Panc1 (cell line): Measurements from ENCODE around the gene RIMBP2. TPM values are rescaled to one million over a fixed set of nuclear protein-coding genes. Genes with fewer than 3 reads are reported as not detected.

Experiments
- ATAC-seq: fragments of 200-7000 bp; cut with Tn5 transposase; 2 replicates; pipeline ENCODE4 v1.9.1; 2020; ENCODE audit warnings: mild to moderate bottlenecking, moderate library complexity
- BruUV-seq: library from RNA; stranded (reverse); fragments of 400-500 nt; replicated peaks from 2 replicates; lab custom pipeline; 2021; lab: Mats Ljungman, UMichigan
- CTCF ChIA-PET: fragments of 300-600 bp; sonication (Branson Sonifier 250); formaldehyde crosslinking; loops from one replicate; lab custom pipeline; 2022; ENCODE audit warnings: antibody characterized with exemption; lab: Charles Lee
- POLR2A ChIA-PET: fragments of 300-600 bp; sonication (Branson Sonifier 250); formaldehyde crosslinking; loops from one replicate; lab custom pipeline; 2022; ENCODE audit warnings: antibody characterized with exemption; lab: Charles Lee
- DNase-seq: peaks from one replicate; pipeline ENCODE4 v3.0.0-alpha.2; 2010; ENCODE audit warnings: low read depth, low spot score
- H3K27ac ChIP-seq: 2 replicates; pipeline ENCODE4 v1.5.1; 2011; ENCODE audit warnings: mild to moderate bottlenecking, low read length, inconsistent platforms
- H3K27me3 ChIP-seq: fragments of 200-500 bp; sonication (Bioruptor generic); 2 replicates; pipeline ENCODE4 v1.6.0; 2014; ENCODE audit warnings: low read length, inconsistent platforms; ENCODE audit not compliant: control insufficient read depth, insufficient read depth
- H3K36me3 ChIP-seq: fragments of 200-500 bp; sonication (Bioruptor generic); 2 replicates; pipeline ENCODE4 v1.5.1; 2014; ENCODE audit warnings: inconsistent platforms, mild to moderate bottlenecking, low read length, moderate library complexity; ENCODE audit not compliant: control insufficient read depth, insufficient read depth
- H3K4me1 ChIP-seq: 2 replicates; pipeline ENCODE4 v1.5.1; 2011; ENCODE audit warnings: inconsistent platforms, mild to moderate bottlenecking, low read length, moderate library complexity; ENCODE audit not compliant: control insufficient read depth, insufficient read depth
- H3K4me3 ChIP-seq, 2 experiments: 2 replicates each; pipeline ENCODE4 v1.5.1; 2011 to 2012; ENCODE audit warnings: low read depth in 2 of 2, low read length in 2 of 2, mild to moderate bottlenecking in 2 of 2, inconsistent platforms in 1 of 2, moderate library complexity in 1 of 2
- H3K9me3 ChIP-seq: fragments of 200-500 bp; sonication (Bioruptor generic); 2 replicates; pipeline ENCODE4 v1.5.1; 2014; ENCODE audit warnings: low read depth, mild to moderate bottlenecking, inconsistent platforms, low read length, moderate library complexity; ENCODE audit not compliant: control insufficient read depth, insufficient read depth
- CTCF ChIP-seq: fragments of 450-650 bp; IDR thresholded peaks from 2 replicates; pipeline ENCODE4 v1.5.1; 2017; ENCODE audit warnings: mild to moderate bottlenecking
- POLR2AphosphoS5 ChIP-seq: IDR thresholded peaks from 2 replicates; pipeline ENCODE4 v1.6.1; 2012; ENCODE audit warnings: mild to moderate bottlenecking, low read depth, low read length, moderate library complexity
- REST ChIP-seq, 2 experiments: IDR thresholded peaks; 2 replicates each; pipeline ENCODE4 v1.6.1; 2011 to 2012; ENCODE audit warnings: low read depth in 2 of 2, control low read depth in 1 of 2, low read length in 1 of 2, mild to moderate bottlenecking in 1 of 2, moderate library complexity in 1 of 2; ENCODE audit not compliant: insufficient read depth in 1 of 2
- SIN3A ChIP-seq: IDR thresholded peaks from 2 replicates; pipeline ENCODE4 v1.6.1; 2012; ENCODE audit warnings: low read depth, mild to moderate bottlenecking, low read length, moderate library complexity, borderline replicate concordance; ENCODE audit not compliant: insufficient read depth
- TCF7L2 ChIP-seq: IDR thresholded peaks from 2 replicates; pipeline ENCODE4 v1.6.1; 2011; ENCODE audit warnings: mild to moderate bottlenecking, low read depth, low read length, inconsistent platforms
- in situ Hi-C: cut with HindIII; loops from 2 replicates; pipeline ENCODE4 v1.10.0; 2016; ENCODE audit warnings: low sequenced_read_pairs, low pct_unique_long_range_greater_than_20kb
- intact Hi-C: fragments of 100-400 bp; cut with micrococcal nuclease; formaldehyde crosslinking; loops from one replicate; pipeline ENCODE4 v1.10.0; 2022; ENCODE audit not compliant: unreplicated experiment
- total RNA-seq: library from RNA; stranded (reverse); gene quantifications from one replicate; pipeline ENCODE4 v1.2.1, GENCODE V29; 2021; ENCODE audit not compliant: unreplicated experiment

Gene RIMBP2
- total RNA-seq, 1 experiment from 2014 or later, result not detected

- Histone ChIP-seq H3K27me3 (peaks cover 5% of the 10 kb centered on the region; the same call in 1 of the 2 replicates), H3K4me3 (no peak overlapping the region), H3K4me1 (no peaks in the 10 kb centered on the region), H3K36me3 (no peaks in the 10 kb centered on the region), H3K9me3 (no peaks in the 10 kb centered on the region), H3K27ac (no peak overlapping the region)
- intact Hi-C loops (no loop called here), in situ Hi-C loops (no loop called here)
- ChIA-PET POLR2A (no interaction called here), CTCF (interaction anchor here (0.7 kb wide), 1 partner anchor 285 kb away, joined by 4 read pairs; no protein-coding TSS in a partner anchor)
- ATAC-seq, result no peak
- no peak for DNase-seq
- no peak for TF ChIP-seq REST (IDR thresholded peaks at IDR 0.05; ENCODE audit: insufficient read depth in 1 of 2, low read depth in 2 of 2, low read length in 1 of 2)
- TF ChIP-seq SIN3A, result no peak
- no peak for TF ChIP-seq POLR2AphosphoS5
- TF ChIP-seq TCF7L2, result no peak
- TF ChIP-seq CTCF, result no peak
- BruUV-seq, result no TSS peak
These were observed 303.7 kb downstream of the RIMBP2 start for GRCh38 chr12:130412384-130412783.

GRCh38 chr12:130405332-130405731, 310.8 kb downstream of the RIMBP2 start:
- H3K9me3 ChIP-seq, result no peaks in the 10 kb centered on the region
- H3K27ac ChIP-seq, result no peak overlapping the region
- TF ChIP-seq TCF7L2 (no peak), CTCF (no peak), POLR2AphosphoS5 (no peak), SIN3A (no peak)
- H3K27me3 ChIP-seq, result no peaks in the 10 kb centered on the region; the same call in 1 of the 2 replicates
- no peaks in the 10 kb centered on the region for H3K4me1 ChIP-seq
- intact Hi-C loops, result no loop called here
- no peaks in the 10 kb centered on the region for H3K36me3 ChIP-seq
- ATAC-seq (no peak), DNase-seq (no peak)
- POLR2A ChIA-PET, result no interaction called here
- no TSS peak for BruUV-seq
- CTCF ChIA-PET, result no interaction called here
- H3K4me3 ChIP-seq, result no peak overlapping the region
- in situ Hi-C loops, result no loop called here
